ENCODE data around the gene RPA1. TPM values are rescaled to one million over a fixed set of nuclear protein-coding genes. Genes with fewer than 3 reads are reported as not detected.

Gene RPA1
- total and polyA plus RNA-seq, 2 of the 8 experiments (the other 6 are each of a cell fraction or from before 2014, with no cell fraction given) = 79.1 to 194 TPM

GRCh38 chr17:1789936-1790335 lies 39.9 kb upstream of the RPA1 start (continued):
- TF ChIP-seq NANOG (IDR thresholded peaks at IDR 0.05; ENCODE audit: insufficient read depth, low read depth, low read length, poor library complexity, severe bottlenecking) (no peak), CEBPB (IDR thresholded peaks at IDR 0.05; ENCODE audit: low read depth, low read length) (no peak), KDM5A (IDR thresholded peaks at IDR 0.05; ENCODE audit: low read length) (no peak)

All from H1 (cell line).